Stimulated activated CD8-positive, alpha-beta memory T cell treated with anti-CD3 and anti-CD28 coated beads, Interleukin-7, amount 100 ng/mL, for 48 hours (primary cell): ENCODE results near the gene FBXL15.

Source experiments
- DNase-seq, 2 donors: peaks; one replicate each; pipeline ENCODE4 v3.0.0-alpha.2; 2020; ENCODE audit warnings: low read depth in 1 of 2; ENCODE audit errors: extremely low read depth in 1 of 2

The FBXL15 gene

GRCh38 chr10:102397222-102398171 is 23.1 kb upstream of the FBXL15 start:
- DNase-seq, result no peak

- DNase-seq, result no peak
These were observed 22.2 kb upstream of the FBXL15 start for GRCh38 chr10:102398172-102399020.

GRCh38 chr10:102399217-102400021 is 21.2 kb upstream of the FBXL15 start:
- peak; percentile 74 to 76 for DNase-seq

- DNase-seq, result no peak
These were observed 20.6 kb upstream of the FBXL15 start for GRCh38 chr10:102400076-102400475.

GRCh38 chr10:102400598-102401341 is 19.9 kb upstream of the FBXL15 start:
- no peak for DNase-seq

GRCh38 chr10:102401342-102401654 is 19.3 kb upstream of the FBXL15 start:
- DNase-seq, result no peak

- DNase-seq, result no peak
These were observed 18.7 kb upstream of the FBXL15 start for GRCh38 chr10:102401735-102402511.

GRCh38 chr10:102402512-102402896 is 18.1 kb upstream of the FBXL15 start:
- DNase-seq, result no peak

GRCh38 chr10:102403115-102403514 is 17.5 kb upstream of the FBXL15 start:
- no peak for DNase-seq

GRCh38 chr10:102404361-102405107 is 16.1 kb upstream of the FBXL15 start:
- DNase-seq, result no peak

- DNase-seq, result no peak
These were observed 15.5 kb upstream of the FBXL15 start for GRCh38 chr10:102405108-102405571.

- DNase-seq, result no peak
These were observed 15.0 kb upstream of the FBXL15 start for GRCh38 chr10:102405632-102406031.

GRCh38 chr10:102406815-102407214 is 13.8 kb upstream of the FBXL15 start:
- no peak for DNase-seq

- DNase-seq, result no peak
These were observed 13.1 kb upstream of the FBXL15 start for GRCh38 chr10:102407425-102408130.

- no peak for DNase-seq
These were observed 12.4 kb upstream of the FBXL15 start for GRCh38 chr10:102408131-102408727.

- DNase-seq, result peak; percentile 57 to 74
These were observed 11.7 kb upstream of the FBXL15 start for GRCh38 chr10:102408728-102409603.
